Measurements from ENCODE around the gene ZDHHC14.

- TF ChIP-seq CTCF (conservative IDR thresholded peaks at IDR 0.05; ENCODE audit: low read depth, low read length) = no peak
- TF ChIP-seq EZH2 (IDR thresholded peaks at IDR 0.05; ENCODE audit: borderline replicate concordance, low read depth, low read length, poor library complexity, severe bottlenecking) = no peak
Measured at GRCh38 chr6:157650261-157650640, 269.3 kb downstream of the ZDHHC14 start.

All from A673 (cell line).